ENCODE results near the gene SPDYE18. TPM values are rescaled to one million over a fixed set of nuclear protein-coding genes. Genes with fewer than 3 reads are reported as not detected.
"Not testable (repeated sequence)": the region's sequence is repeated elsewhere in the genome, so short reads cannot be mapped to it uniquely, and the experiment has no call there.

The SPDYE18 gene
- total and polyA plus RNA-seq, 2 of the 13 experiments (the other 11 are each of a cell fraction or from before 2014, with no cell fraction given), result 0.29 TPM; not detected in 1

GRCh38 chr7:77102671-77103070 lies 40.3 kb upstream of the SPDYE18 start:
- FAIRE-seq; CTCF ChIA-PET (ENCODE audit: low intra/inter-chr PET ratio, low total read pairs); H3K4me2 ChIP-seq (ENCODE audit: low read depth, low read length); H3K4me3 ChIP-seq (replicated peaks in 1 of 3; ENCODE audit: insufficient read depth in 1 of 3, low read depth in 2 of 3, low read length in 3 of 3); H3K9me3 ChIP-seq (ENCODE audit: low read length); in situ Hi-C loops (cut with HindIII; ENCODE audit: extremely low pct_ligation_motif_present, low pct_unique_long_range_greater_than_20kb); BruUV-seq (replicated peaks); H4K20me1 ChIP-seq (ENCODE audit: insufficient read depth, low read length); H2AFZ ChIP-seq (ENCODE audit: low read length); H3K36me3 ChIP-seq (replicated peaks in 1 of 2; ENCODE audit: control insufficient read depth in 1 of 2, insufficient read depth in 2 of 2, low read length in 2 of 2); intact Hi-C loops (cut with micrococcal nuclease; ENCODE audit: unreplicated experiment); ATAC-seq; POLR2A ChIA-PET; H3K27ac ChIP-seq (ENCODE audit: extremely low read length, insufficient read depth, low read length); H3K9ac ChIP-seq (ENCODE audit: insufficient read depth, low read depth, low read length); H3K79me2 ChIP-seq (ENCODE audit: insufficient read depth, low read length); H3K27me3 ChIP-seq (ENCODE audit: control insufficient read depth in 1 of 2, insufficient read depth in 2 of 2, low read length in 2 of 2); H3K4me1 ChIP-seq (ENCODE audit: insufficient read depth, low read length); DNase-seq (ENCODE audit: low spot score): not testable (repeated sequence)

DNA sequence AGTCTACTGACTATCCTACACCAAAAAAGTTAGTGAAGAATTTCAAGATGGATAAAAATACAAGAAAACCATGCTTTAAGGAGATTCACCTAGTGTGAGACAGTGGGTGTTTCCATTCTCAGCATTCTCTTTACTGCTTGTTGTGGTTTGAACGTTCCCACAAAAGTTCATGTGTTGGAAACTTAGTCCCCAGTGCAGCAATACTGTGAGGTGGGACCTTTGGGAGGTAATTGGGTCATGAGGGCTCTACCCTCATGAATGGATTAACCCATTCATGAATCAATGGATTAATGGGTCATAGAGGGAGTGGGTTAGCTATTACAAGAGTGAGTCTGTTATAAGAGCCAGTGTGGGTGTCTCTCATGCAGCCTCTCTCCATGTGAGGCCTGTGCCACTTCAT lies 38.8 kb upstream of the SPDYE18 start:
- CTCF ChIA-PET (ENCODE audit: low intra/inter-chr PET ratio, low total read pairs); intact Hi-C loops (cut with micrococcal nuclease; ENCODE audit: unreplicated experiment): not testable (repeated sequence)
- WGBS (ENCODE audit: low lambda C conversion rate), result 75% methylated on average over 1 of the region's 1 CpG

GRCh38 chr7:77100501-77100900 lies 38.1 kb upstream of the SPDYE18 start:
- H3K27ac ChIP-seq (ENCODE audit: extremely low read length, insufficient read depth, low read length); H3K4me1 ChIP-seq (ENCODE audit: insufficient read depth, low read length); H3K9me3 ChIP-seq (ENCODE audit: low read length); CTCF ChIA-PET (ENCODE audit: low intra/inter-chr PET ratio, low total read pairs); H3K27me3 ChIP-seq (ENCODE audit: control insufficient read depth in 1 of 2, insufficient read depth in 2 of 2, low read length in 2 of 2); BruUV-seq (replicated peaks); H2AFZ ChIP-seq (ENCODE audit: low read length); POLR2A ChIA-PET; ATAC-seq; H3K36me3 ChIP-seq (replicated peaks in 1 of 2; ENCODE audit: control insufficient read depth in 1 of 2, insufficient read depth in 2 of 2, low read length in 2 of 2); FAIRE-seq; H3K4me3 ChIP-seq (replicated peaks in 1 of 3; ENCODE audit: insufficient read depth in 1 of 3, low read depth in 2 of 3, low read length in 3 of 3); in situ Hi-C loops (cut with HindIII; ENCODE audit: extremely low pct_ligation_motif_present, low pct_unique_long_range_greater_than_20kb); intact Hi-C loops (cut with micrococcal nuclease; ENCODE audit: unreplicated experiment); H3K79me2 ChIP-seq (ENCODE audit: insufficient read depth, low read length); H4K20me1 ChIP-seq (ENCODE audit: insufficient read depth, low read length); H3K4me2 ChIP-seq (ENCODE audit: low read depth, low read length); DNase-seq (ENCODE audit: low spot score); H3K9ac ChIP-seq (ENCODE audit: insufficient read depth, low read depth, low read length): not testable (repeated sequence)
- 96% methylated on average over 3 of the region's 3 CpGs for WGBS (ENCODE audit: low lambda C conversion rate)

More for the DNA sequence above, 38.8 kb upstream of the SPDYE18 start:
- H4K20me1 ChIP-seq (ENCODE audit: insufficient read depth, low read length); H2AFZ ChIP-seq (ENCODE audit: low read length); in situ Hi-C loops (cut with HindIII; ENCODE audit: extremely low pct_ligation_motif_present, low pct_unique_long_range_greater_than_20kb); H3K4me3 ChIP-seq (replicated peaks in 1 of 3; ENCODE audit: insufficient read depth in 1 of 3, low read depth in 2 of 3, low read length in 3 of 3); H3K27ac ChIP-seq (ENCODE audit: extremely low read length, insufficient read depth, low read length); H3K4me2 ChIP-seq (ENCODE audit: low read depth, low read length); H3K79me2 ChIP-seq (ENCODE audit: insufficient read depth, low read length); H3K9me3 ChIP-seq (ENCODE audit: low read length); H3K4me1 ChIP-seq (ENCODE audit: insufficient read depth, low read length); POLR2A ChIA-PET; ATAC-seq; FAIRE-seq; H3K9ac ChIP-seq (ENCODE audit: insufficient read depth, low read depth, low read length); H3K36me3 ChIP-seq (replicated peaks in 1 of 2; ENCODE audit: control insufficient read depth in 1 of 2, insufficient read depth in 2 of 2, low read length in 2 of 2); H3K27me3 ChIP-seq (ENCODE audit: control insufficient read depth in 1 of 2, insufficient read depth in 2 of 2, low read length in 2 of 2); DNase-seq (ENCODE audit: low spot score); BruUV-seq (replicated peaks): not testable (repeated sequence)

- FAIRE-seq; in situ Hi-C loops (cut with HindIII; ENCODE audit: extremely low pct_ligation_motif_present, low pct_unique_long_range_greater_than_20kb); H3K27ac ChIP-seq (ENCODE audit: extremely low read length, insufficient read depth, low read length); H3K27me3 ChIP-seq (ENCODE audit: control insufficient read depth in 1 of 2, insufficient read depth in 2 of 2, low read length in 2 of 2); DNase-seq (ENCODE audit: low spot score); H3K4me2 ChIP-seq (ENCODE audit: low read depth, low read length); CTCF ChIA-PET (ENCODE audit: low intra/inter-chr PET ratio, low total read pairs); H4K20me1 ChIP-seq (ENCODE audit: insufficient read depth, low read length); H3K79me2 ChIP-seq (ENCODE audit: insufficient read depth, low read length); H3K4me1 ChIP-seq (ENCODE audit: insufficient read depth, low read length); BruUV-seq (replicated peaks); H3K9ac ChIP-seq (ENCODE audit: insufficient read depth, low read depth, low read length); POLR2A ChIA-PET; intact Hi-C loops (cut with micrococcal nuclease; ENCODE audit: unreplicated experiment); ATAC-seq; H3K36me3 ChIP-seq (replicated peaks in 1 of 2; ENCODE audit: control insufficient read depth in 1 of 2, insufficient read depth in 2 of 2, low read length in 2 of 2); H3K4me3 ChIP-seq (replicated peaks in 1 of 3; ENCODE audit: insufficient read depth in 1 of 3, low read depth in 2 of 3, low read length in 3 of 3); H3K9me3 ChIP-seq (ENCODE audit: low read length); H2AFZ ChIP-seq (ENCODE audit: low read length): not testable (repeated sequence)
- 46% methylated on average over 2 of the region's 2 CpGs for WGBS (ENCODE audit: low lambda C conversion rate)
Observed at GRCh38 chr7:77092301-77092700, 29.9 kb upstream of the SPDYE18 start.

Measured in HepG2 (cell line).